Right forelimb (tissue), 1 donor: ENCODE results near the gene TNFRSF4.

Experiments
- DNase-seq: peaks from one replicate; pipeline ENCODE4 v3.0.0-alpha.2; 2018

The TNFRSF4 gene

GRCh38 chr1:1232208-1232795 lies 18.3 kb upstream of the TNFRSF4 start, which contains the start of gene B3GALT6:
B3GALT6 (plus strand) TSS chr1:1232237; CDS start chr1:1232279, 42 bp downstream.
- DNase-seq: no peak

GRCh38 chr1:1231400-1232207 lies 17.7 kb upstream of the TNFRSF4 start, which contains the start of gene SDF4:
SDF4 (minus strand) TSS chr1:1232001; CDS start chr1:1228772, 3,229 bp downstream.
- peak; percentile 97 for DNase-seq

GRCh38 chr1:1230656-1231399 lies 16.9 kb upstream of the TNFRSF4 start:
- no peak for DNase-seq

- no peak for DNase-seq
Measured at GRCh38 chr1:1229770-1230169, 15.8 kb upstream of the TNFRSF4 start.

GRCh38 chr1:1228596-1229321 lies 14.8 kb upstream of the TNFRSF4 start:
- DNase-seq: no peak

- DNase-seq: no peak
Measured at GRCh38 chr1:1228187-1228586, 14.2 kb upstream of the TNFRSF4 start.

GRCh38 chr1:1227386-1227785 lies 13.4 kb upstream of the TNFRSF4 start:
- DNase-seq: no peak

GRCh38 chr1:1226566-1227362 lies 12.8 kb upstream of the TNFRSF4 start:
- no peak for DNase-seq

GRCh38 chr1:1225913-1226312 lies 12.0 kb upstream of the TNFRSF4 start:
- no peak for DNase-seq

GRCh38 chr1:1225238-1225845 lies 11.4 kb upstream of the TNFRSF4 start:
- no peak for DNase-seq

GRCh38 chr1:1223891-1224290 lies 9.9 kb upstream of the TNFRSF4 start:
- no peak for DNase-seq

- DNase-seq: no peak
Measured at GRCh38 chr1:1223321-1223720, 9.4 kb upstream of the TNFRSF4 start.

GRCh38 chr1:1222575-1223225 lies 8.7 kb upstream of the TNFRSF4 start:
- DNase-seq: no peak

- DNase-seq: no peak
Measured at GRCh38 chr1:1221887-1222574, 8.1 kb upstream of the TNFRSF4 start.

- no peak for DNase-seq
Measured at GRCh38 chr1:1220197-1220596, 6.2 kb upstream of the TNFRSF4 start.

GRCh38 chr1:1219341-1219740 lies 5.4 kb upstream of the TNFRSF4 start:
- no peak for DNase-seq

GRCh38 chr1:1218524-1219200 lies 4.7 kb upstream of the TNFRSF4 start:
- DNase-seq: no peak

- DNase-seq: no peak
Measured at GRCh38 chr1:1217621-1218523, 3.9 kb upstream of the TNFRSF4 start.
